DMS 273 (cell line): Measurements from ENCODE around the gene MAPK6.
A peak's percentile ranks its signal among the peaks of the same experiment; 100 is the strongest.
"Not testable (repeated sequence)": the region's sequence is repeated elsewhere in the genome, so short reads cannot be mapped to it uniquely, and the experiment has no call there.

Experiments used
- DNase-seq: peaks from one replicate; lab custom pipeline; 2025; ENCODE audit not compliant: unreplicated experiment; lab: John Stamatoyannopoulos, UW

MAPK6 gene

DNA sequence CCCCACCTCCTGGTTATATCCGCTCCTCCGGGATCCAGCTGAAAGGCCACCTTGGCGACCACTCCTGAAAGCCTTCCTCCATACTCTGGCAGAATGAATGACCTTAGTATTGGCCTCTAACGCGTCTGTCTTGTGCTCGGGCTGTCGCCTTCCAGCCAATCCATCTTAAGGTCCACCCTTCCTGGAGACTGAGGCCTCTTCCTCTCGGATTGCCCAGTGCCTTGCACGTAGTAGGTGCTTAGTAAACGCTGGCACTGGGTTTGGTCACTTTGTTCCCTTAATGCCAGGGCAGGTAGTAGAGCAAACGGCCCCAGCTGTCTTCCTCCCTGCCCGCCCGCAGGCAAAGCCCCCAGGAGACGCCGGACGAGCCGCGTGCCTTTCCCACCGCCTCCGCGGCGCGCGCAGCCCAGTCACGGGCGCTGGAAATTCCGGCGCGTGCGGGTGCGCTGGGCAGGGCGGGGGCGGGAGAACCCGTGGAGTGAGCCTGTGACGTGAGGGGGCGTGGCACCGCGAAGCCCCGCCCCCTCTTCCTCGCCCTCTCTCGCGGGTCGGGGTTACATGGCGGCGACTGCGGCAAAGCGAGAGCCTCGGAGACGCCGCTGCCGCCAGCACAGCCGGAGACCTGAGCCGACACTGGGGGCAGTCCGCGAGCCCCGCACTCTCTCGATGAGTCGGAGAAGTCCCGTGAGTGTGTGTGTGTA is at the start of gene MAPK6:
Gene MAPK6 (plus strand): TSS at position 527 of the 701 bp plus-strand sequence. CDS start 27,242 bp downstream, outside the sequence.
- DNase-seq, result peak; percentile 94

DNA sequence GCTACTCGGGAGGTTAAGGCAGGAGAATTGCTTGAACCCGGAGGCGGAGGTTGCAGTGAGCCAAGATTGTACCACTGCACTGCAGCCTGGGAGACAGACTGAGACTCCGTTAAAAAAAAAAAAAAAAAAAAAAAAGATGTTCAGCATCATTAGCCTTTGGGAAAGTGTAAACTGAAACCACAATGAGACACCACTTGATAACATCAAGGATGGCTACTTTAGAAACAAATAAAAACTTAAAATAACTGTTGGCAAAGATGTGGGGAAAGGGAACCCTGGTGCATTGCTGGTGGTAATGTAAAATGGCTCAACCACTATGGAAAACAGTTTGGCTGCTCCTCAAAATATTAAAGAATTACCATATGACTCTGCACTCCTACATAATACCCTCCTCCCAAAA is 49.3 kb upstream of the MAPK6 start:
- DNase-seq, result peak; percentile 3

DNA sequence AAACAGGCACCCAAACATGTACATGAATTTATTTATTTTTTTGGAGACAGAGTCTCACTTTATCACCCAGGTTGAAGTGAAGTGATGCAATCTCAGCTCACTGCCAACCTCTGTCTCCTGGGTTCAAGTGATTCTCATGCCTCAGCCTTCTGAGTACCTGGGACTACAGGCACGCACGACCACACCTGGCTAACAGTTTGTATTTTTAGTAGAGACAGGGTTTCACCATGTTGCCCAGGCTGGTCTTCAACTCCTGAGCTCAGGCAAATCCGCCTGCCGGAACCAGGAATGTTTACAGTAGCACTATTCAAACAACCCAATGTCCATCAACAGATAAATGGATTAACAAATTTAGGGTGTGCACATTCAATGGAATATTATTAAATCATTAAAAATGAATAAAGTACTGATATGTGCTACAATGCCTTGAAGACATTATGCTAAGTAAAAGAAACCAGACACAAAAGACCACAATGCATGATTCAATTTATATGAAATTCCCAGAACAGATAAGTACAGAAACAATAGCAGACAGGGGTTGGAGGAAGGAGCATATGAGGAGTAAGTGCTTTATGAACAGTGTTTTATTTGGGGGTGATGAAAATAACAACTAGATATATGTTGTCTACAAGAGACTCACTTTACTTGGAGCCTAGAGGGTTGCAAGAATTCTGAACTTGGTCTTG is 48.7 kb upstream of the MAPK6 start:
- no peak for DNase-seq

DNA sequence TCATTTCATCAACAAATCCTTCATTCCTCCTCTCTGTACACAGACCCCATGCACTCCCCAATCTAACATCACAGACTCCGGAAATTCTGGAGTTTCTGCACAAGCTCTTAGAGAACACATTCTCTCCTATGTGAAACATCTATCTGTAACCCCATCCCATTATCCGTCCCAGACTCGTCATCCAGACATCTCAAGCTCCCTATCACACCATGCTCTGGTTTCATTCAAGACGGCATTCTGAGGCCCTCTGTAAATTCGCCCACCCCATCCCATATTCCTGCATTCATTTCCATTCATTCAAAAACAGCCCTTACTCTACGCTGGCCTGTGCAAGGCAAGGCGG is 48.0 kb upstream of the MAPK6 start:
- DNase-seq, result no peak

DNA sequence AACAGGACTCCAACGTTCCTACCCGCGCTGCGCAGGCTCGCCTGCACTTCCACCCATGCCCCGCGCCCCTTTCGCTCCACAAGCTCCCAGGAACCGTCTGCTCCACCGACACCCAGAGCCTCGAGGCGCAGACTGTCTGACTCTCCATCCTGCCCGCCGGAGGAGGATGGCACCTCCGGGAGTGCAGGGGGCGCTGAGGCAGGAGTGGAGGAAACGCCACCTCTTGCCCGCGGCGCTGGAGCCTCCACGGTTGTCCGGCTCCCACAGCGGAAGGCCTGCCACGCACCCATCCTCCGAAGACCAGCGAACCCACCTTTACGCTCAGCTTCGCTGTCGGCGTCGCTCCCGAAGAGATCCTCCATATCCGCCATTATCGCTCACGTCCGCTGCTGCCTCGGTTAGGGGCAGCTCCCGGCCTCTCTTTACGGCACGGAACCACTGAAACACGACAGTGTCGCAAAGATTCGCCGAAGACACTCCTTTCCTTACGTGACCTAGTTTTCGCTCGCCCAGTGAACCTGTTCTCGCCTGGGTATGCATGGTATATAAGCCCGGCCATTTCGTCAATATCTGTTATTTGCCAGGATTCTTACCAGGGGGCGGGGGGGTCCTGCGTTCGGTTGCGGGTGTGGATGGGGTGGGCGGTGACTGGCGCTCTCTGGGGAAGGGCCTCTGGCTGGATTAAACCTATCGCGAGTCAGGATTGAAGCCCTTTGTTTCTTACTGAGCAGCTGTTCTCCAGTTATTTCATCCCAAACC is 47.5 kb upstream of the MAPK6 start, which contains the start of gene LEO1:
Gene LEO1 (minus strand): TSS at position 404 of the 759 bp plus-strand sequence. CDS start 33 bp downstream, at position 371.
- DNase-seq, result peak; percentile 98

DNA sequence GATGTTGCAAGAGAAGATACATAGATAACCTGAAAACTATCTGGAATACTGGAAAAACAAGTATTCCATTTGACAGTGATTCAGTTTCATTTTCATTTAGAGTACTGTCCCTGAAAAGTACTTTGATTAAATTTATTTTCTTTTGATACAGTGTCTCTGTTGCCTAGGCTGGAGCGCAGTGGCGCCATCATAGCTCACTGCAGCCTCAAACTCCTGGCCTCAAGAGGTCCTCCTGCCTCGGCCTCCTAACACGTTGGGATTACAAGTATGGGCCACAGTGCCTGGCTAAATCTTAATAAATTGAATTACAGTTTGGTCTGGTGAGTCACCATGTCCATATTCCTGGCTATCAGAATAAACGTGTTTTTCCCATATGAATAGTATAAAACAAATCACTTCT is 45.8 kb upstream of the MAPK6 start:
- no peak for DNase-seq

DNA sequence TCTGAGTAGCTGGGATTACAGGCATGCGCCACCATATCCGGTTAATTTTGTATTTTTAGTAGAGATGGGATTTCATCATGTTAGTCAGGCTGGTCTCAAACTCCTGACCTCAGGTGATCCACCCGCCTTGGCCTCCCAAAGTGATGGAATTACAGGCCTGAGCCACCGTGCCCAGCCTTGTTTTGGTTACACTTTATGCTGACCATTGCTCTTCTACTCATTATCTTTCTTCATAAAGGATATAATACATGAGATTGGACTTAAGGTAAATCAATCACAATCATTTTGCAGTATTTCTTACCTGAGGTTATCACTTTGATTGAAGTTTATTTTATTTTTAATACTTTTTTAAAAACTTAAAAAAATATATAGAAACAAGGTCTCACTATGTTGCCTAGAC is 45.2 kb upstream of the MAPK6 start:
- no peak for DNase-seq

DNA sequence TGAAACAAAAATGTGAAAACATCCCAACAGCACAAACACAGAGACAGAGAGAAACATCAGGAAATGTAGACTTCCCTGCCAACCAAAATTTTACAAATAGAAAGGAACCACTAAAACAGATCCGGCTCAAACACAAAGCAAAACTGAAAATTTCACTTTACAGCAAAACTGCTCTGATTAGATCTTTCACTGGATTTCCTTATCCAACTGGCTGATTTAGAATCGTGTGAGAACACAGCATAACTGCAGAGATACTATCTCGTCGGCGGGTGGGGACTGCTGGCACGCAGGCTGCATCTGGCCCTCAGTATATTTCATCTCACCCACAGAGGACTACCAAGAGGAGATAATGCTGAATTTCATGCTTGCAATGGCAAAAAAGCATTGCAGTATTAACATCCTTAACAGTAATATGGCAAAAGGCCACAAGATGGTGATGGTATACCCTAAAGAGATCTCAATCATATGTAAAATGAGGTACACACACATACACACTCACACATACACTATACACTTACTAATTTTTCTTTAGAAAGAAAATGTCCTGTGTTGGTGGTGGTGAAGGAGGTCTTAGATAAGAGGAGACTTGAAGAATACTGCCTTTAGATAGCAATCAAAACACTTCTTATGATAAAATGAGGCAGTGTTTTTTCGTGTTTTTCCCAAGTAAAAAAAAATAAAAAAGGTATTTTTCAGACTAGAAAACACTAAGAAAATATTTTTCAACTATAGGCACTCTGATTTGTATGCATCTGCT is 36.8 kb upstream of the MAPK6 start:
- peak; percentile 88 for DNase-seq

DNA sequence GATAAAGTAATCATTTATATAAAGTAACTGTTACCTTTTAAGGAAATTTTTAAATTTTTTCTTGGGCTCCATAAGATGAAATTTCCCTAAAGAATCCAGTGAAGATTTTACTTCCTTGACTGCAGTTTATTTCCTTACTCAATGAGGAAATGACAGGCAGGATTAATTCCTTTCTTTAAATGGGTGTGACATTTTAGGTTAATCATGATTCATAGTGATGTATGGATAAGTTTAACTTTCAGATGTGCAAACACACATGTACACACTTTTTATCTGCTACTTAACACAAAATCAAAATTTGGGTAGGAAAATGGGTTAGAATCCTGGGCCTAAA is 36.3 kb upstream of the MAPK6 start:
- no peak for DNase-seq

DNA sequence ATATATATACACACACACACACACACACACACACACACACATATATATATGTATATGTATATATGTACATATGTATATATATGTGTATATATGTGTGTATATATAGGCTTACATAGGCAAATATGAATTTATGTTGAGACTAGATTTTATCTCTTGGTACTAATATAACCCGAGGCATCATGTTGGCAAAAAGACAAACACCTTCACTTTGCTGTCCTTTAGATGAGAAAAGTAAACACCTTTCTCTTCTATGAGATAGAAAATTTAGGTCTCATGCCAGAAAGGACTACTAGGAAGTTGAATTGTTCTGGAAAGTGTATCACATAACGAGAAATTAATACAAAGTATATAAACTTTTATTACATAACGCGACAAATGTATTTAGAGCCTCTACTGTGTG is 27.9 kb upstream of the MAPK6 start:
- DNase-seq, result no peak

DNA sequence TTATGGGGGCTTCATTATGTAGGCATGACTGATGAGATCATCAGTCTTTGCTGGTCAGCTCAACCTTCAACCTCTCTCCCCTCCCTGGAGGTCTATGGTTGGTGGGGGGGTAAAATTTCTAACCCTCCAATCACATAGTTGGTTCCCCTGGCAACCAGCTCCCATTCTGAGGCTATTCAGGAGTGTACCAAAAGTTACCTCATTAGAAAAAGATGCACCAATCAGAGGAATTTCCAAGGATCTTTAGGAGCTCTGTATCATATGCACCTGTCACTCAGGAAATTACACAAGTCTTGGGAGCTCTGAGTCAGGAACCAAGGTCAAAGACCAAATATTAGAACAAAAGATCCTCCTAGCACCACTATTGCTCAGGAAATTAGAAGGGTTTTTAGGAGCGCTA is 26.1 kb upstream of the MAPK6 start:
- DNase-seq, result no peak

DNA sequence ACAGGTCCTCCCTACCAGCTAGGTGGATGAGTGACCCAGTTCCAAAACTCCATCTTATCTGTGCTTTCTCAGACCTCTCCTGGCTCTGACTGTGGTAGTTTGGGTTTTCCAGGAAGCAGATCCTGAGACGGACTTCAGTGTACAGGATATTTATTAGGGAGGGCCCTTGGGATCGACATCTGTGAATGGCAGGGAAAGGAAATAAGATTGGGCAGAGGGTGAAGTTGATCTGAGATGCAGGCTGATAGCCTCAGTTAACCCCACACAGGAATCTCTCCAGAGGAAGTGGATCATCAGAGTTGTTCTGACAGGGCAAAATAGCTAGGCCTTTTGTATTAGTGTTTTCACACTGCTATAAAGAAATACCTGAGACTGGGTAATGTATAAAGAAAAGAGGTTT is 16.7 kb upstream of the MAPK6 start:
- DNase-seq, result no peak

DNA sequence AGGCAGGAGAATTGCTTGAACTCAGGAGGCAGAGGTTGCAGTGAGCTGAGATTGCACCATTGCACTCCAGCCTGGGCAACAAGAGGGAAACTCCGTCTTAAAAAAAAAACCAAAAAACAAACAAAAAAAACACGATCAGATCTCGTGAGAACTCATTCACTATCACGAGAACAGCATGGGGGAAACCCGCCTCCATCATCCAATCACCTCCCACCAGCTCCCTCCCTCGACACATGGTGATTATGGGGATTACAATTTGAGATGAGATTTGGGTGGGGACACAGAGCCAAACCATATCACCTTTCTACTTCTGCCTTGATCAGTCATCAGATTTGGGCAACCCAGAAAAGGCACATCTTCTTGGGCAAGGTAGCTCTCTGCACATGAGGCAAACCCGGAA is 15.9 kb upstream of the MAPK6 start:
- DNase-seq, result not testable (repeated sequence)

DNA sequence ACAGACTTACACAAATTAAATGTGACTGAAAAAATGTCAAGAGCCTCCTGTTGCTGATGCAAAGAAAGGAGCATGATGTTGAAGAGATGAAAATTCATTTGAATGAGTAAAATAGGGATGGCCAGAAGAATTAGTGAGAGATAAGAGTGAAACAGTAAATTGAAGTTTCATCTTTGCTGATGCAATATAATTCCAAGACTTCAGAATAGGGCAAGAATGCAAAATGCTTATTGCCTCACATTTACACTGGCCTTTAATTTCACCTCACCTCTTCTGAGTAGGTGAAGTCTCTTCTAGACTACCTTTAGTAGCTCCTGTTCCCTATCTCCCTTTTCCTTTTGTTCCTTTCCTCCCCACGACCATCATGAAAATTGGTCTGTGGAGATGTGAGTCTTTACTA is 15.3 kb upstream of the MAPK6 start:
- DNase-seq, result no peak

DNA sequence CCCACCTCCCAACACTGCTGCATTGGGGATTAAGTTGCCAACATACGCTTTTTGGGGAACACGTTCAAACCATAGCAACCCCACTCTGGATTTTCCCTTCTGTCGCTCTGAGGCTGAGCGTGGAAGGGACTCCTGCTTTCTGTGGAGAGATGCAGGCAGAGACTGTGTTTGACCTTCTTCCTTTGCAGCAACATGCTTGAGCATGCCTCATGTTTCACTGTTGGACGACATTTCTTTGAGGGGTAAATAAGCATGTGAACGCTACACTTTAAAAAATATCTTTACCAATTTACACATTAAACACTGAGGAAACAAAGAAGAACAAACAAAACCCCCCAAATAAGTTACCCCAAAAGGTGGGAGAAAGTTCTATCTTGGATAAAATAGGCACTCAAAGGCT is 14.2 kb upstream of the MAPK6 start:
- no peak for DNase-seq

DNA sequence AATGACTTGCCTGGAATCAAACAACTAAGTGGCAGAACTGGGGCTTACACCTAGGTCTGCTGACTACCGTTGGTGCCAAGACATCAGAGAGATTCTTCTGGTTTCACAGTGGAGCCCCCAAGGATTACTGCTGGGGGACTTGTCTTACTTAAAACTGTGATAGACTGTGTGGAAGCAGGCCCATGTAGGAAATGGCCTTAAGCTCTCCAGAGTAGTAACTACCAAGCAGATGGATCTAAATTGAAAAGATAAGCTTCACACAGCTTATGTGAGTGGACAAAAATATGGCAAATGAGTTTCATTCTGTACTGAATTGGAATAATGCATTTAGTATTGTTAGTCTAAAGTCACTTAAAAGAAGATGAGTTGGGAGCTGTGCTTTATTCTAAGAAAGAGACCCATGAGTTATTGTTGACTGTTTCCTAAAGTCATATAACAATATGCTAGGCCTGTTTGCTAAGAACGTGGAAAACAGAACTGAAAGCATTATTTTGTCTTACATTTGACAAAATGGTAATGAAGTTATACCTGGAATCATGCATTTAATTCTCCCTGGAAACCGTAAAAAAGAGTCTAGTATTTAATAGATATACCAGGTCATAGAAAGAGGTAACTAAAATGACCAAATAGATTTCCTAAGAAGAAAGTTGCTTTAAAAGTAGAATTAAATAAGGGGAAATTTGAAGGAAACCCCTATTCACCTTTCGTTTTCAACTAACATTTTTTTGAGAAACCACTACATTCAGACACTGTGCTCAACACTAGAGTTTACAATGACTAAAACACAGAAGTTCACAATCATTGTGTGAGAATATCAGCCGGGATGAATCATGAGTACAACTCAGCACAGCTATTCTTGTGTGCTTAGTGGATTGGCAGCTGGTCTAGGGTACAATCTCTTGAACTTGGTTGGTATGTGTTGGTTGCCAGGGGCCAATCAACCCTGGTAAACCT is 13.0 kb upstream of the MAPK6 start:
- DNase-seq, result no peak

DNA sequence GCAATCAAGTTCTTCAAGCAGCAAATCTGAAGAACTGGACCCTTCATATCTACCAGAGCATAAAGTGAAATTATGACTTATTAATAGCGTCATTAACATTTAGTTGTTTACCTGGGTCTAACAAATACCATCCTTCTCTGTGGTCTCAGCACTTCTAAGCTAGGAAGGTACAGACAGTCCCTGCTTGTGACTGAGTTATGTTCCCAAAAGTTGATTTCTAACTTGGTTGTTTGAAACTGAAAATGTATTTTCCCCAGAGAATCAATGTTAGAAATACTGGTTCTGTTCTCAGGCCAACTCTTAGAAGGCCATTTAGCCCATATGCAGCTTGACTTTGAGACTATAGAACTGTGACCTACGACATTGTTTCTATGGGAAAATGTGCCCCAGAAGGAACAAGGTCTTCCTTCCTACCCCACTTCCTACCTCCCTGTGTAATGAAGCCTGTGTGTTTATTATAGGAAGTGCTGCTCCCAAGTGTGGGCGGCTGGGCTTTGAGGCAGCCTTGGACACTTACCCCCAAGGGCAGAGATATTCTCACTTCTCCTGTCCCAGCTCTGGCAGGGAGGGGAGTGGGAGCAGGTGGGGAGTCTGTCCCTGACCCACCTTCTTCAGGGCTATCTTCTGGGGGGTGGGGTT is 12.2 kb upstream of the MAPK6 start:
- no peak for DNase-seq

DNA sequence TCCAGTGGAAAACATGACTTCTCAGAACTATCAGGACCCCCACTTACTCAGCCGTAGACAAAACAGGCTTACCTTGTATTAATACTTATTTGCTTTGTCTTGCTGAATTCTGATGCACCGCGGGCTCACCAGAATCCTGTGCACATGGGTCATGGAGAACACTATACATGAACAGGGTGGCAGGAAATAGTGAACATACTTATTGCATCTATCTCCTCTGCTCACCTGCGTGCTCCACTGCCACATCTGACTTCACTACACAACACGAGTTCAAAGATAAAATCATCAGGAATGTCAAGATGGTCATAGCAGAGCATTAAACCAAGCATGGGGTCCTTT is 10.7 kb upstream of the MAPK6 start:
- DNase-seq, result no peak

DNA sequence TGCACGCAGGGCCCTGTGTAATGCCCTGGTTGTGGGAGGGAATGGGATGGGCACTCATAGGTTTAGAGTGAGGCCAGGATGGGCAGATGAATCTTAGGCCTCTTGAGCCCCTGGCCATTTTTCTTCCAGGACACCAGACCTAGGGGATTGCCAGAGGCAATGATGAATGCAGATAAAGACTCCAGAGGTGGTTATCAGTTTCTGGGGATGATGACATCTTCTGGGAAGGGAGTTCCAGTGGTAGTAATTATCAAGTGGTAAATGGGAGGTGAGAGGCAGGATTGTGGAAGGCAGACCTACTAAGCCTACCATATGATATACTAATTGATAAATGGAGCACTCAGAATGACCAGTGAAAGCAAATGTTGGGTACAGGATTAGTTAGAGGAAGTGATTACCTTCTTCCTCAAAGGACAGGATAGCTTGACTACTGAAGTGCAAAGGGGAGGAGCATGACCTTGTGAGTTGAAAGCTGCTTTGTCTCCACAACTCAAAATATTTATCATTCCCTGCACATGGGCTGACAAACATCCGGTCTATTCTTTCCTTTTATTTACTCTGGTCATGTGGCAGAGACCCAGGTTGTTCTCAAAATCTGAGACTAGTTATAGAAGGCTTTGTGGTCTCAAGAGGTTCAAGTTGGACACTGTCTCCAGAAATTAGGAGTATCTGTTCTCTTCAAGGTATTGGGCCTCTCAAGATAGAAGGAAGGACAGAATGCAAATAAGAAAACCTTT is 10.2 kb upstream of the MAPK6 start:
- DNase-seq, result no peak
